CD4-positive, alpha-beta T cell treated with Interleukin-6 at 100 ng/mL for 8 hours (primary cell): ENCODE measurements around the gene PRKCD.

Source experiments
- DNase-seq: peaks from one replicate; pipeline ENCODE4 v3.0.0-alpha.2; 2020; ENCODE audit warnings: mixed read lengths, low spot score

PRKCD gene

GRCh38 chr3:53190659-53191058 is 29.6 kb downstream of the PRKCD start:
- no peak for DNase-seq

GRCh38 chr3:53191836-53192480 is 30.9 kb downstream of the PRKCD start:
- no peak for DNase-seq

DNA sequence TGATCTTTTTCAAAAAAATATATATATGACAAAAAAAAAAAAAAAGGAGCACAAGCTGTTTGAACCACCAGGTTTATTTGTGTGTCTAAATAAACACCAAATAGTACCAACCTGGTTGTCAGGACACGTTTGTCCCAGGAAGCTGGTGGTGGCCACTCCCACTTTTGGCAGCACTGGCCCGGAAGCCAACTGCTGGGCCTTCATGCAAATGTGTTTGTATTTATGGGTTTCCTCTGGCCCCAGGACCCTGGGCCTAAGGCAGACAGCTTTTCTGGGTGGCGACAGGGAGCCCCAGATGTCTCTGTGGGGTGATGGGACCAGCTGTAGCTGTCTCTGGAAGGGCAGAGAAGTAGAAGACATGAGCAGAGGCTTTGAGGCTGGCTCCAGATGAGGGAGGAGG is 31.6 kb downstream of the PRKCD start:
- no peak for DNase-seq

- DNase-seq, result no peak
Measured at GRCh38 chr3:53193466-53194209, 32.6 kb downstream of the PRKCD start.

DNA sequence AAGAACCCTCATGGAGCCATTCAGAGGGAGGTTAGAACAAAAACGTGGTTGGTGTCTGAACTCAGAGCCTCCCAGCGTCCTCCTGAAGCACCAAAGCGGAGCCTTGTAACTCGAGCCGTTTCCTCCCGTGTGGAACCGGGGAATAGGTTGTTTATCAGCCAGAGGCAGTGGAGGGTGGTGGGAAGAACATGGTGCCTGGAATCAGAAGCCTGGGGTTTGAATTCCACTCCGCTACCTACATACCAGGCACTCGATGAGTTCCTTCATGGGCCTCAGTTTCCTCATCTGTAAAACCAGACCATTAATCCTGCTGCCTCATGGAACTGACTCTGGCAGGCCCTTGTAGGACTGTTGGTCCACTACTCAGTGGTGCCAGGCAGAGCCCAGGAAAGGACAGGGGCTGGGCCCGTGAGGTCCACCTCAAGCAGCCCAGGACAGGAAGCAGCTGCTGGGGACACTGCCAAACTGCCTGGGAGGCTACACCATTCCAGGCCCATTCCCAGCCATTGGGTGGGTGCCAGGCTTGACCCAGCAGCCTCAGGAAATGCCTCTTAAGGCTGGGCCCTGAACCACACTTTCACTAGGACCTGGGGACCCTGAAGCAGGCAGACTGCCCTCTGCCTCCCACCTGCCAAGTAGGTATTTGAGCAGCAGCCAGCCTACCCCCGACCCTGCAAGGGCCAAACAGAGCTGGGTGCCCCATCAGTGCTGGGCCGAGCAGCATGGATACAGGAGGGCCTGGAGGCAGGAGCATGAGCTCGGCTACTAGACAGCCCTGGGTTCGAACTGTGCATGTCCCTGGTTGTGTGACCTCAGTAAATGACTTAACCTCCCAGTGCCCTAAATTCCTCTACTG is 33.4 kb downstream of the PRKCD start:
- no peak for DNase-seq

DNA sequence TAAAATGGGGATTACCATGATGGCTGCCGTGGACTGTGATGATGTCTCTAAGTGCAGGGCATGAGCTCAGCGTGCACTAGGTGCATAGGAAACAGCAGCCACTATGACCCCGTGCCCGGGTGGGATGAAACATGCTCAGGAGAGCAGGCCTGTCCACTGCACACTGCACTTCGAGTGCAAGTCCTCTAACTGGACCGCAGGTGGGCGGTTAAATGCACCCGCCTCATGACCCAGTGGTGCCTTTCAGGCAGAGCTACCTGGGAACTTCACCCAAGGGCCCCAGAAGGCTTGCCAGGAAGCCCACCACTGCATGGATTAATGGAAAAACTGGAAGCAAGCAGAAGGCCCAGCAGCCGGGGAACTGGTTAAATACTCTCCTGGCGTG is 34.0 kb downstream of the PRKCD start:
- no peak for DNase-seq

- peak; percentile 23 for DNase-seq
Measured at GRCh38 chr3:53195602-53196574, 34.9 kb downstream of the PRKCD start.

DNA sequence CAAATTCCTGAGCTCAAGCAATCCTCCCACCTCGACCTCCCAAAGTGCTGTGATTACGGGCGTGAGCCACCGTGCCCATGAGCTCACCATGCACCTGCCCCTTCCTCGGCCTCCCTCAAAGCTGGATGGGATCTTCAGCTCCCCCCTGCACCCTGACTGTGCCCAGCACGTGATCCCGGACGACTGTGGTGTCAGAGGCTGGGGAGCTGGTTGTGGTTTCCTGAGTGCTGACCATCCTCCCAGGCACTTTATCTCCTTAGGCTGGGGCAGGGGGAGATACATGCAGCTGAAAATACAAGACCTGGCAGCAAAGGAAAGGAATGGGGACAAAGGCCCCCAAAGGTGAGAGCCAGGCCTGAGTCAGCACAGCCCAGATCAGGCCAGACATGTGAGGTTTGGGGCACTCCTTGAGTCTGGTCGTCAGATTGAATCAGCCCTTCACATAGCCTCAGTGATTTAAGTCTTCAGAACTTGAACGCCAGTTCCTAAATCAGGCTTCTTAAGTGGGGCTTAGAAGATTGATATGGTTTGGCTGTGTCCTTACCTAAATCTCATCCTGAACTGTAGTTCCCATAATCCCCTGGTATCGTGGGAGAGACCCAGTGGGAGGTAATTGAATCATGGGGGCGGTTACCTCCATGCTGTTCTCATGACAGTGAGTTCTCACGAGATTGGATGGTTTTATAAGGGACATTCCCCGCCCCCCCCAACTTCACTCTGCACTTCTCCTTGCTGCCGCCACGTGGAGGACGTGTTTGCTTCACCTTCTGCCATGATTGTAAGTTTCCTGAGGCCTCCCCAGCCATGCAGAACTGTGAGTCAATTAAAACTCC is 35.8 kb downstream of the PRKCD start:
- no peak for DNase-seq

DNA sequence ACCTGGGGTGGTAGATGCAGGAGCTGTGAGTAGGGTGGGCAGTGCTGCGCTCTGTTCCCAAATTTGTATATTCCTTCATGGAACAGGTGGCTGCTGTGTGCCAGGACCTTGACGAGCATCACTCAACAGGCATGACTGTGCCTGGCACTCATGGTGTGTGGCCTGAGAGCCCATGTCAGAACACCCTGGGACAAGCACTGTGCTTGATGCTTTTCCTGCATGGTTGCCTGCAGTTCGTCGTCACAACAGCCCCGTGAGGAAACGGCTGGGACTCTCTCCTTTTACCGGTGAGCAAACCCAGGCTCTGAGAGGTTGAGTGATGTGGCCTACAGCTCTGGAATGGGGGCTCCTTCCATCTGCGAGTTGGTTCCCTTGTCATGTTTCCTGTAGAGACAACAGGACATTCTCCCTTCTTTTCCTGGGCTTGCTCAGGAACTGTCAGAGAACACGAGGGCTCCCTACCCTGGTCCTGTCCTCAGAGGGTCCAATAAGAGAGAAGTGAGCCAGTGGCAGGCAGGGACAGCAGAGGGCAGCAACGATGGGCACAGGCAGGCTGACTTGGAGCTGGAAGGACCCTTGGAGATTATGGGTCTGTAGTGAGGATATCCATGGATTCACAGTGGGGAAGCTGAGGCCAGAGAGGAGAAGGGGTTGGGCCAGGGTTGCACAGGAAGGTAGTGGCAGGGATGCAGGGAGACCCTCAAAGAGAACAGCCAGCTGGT is 37.4 kb downstream of the PRKCD start:
- no peak for DNase-seq

- no peak for DNase-seq
Measured at GRCh38 chr3:53198996-53199395, 38.0 kb downstream of the PRKCD start.

DNA sequence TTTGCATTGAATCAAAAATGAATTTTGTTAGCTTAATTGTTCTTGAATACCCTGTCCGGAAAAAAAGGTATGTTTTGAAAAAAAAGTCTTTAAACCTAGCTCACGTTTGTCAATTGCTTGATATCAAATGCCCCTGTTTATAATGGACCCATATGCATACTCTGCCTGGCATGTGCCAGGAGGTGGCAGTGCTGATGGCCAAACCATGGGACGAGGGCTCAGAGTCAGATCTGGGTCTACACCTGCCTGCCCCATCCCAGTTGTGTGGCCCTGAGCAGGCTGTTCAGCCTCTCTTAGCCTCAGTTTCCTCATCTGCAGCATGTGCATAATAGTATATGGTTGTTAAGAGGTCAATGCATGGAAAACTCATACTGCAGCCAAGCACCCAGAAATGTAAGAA is 38.8 kb downstream of the PRKCD start:
- no peak for DNase-seq

GRCh38 chr3:53200501-53201498 is 39.8 kb downstream of the PRKCD start:
- DNase-seq, result no peak

DNA sequence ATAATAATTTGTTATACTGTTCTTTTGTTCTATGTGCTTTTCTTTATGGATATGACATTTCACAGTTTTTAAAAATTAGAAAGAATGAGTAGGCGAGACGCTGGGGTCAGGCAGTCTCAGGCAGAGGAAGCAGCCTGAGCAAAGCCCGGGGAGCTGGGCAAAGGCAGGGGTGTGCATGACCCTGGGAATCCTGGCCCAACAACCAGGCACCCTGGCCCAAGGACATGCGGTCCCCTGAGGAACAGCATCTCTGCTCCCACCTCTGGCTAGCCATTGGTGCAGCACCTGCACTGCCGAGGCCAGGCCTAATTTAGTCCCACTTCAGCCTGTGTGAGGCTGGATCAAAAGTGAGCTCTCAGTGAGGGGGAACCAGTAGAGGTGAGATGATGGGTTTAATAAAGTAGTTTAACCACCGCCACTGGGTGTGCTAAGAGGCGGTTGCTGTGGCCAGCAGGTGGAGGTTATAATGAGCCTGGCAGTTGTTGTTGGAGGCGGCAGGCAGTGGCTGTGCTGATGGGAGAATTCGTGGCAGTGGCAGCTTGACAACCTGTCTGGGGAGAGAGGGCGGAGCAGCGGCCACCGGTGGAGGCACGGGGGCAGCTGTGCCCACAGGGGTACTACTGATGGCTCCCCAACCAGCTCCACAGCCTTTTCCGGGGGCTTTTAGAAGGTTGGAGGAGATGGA is 41.5 kb downstream of the PRKCD start:
- DNase-seq, result no peak

GRCh38 chr3:53211706-53212702 is 51.0 kb downstream of the PRKCD start:
- DNase-seq, result no peak

GRCh38 chr3:53213276-53213675 is 52.3 kb downstream of the PRKCD start:
- no peak for DNase-seq

- no peak for DNase-seq
Measured at GRCh38 chr3:53215816-53216215, 54.8 kb downstream of the PRKCD start.

- DNase-seq, result no peak
Measured at GRCh38 chr3:53216723-53217122, 55.7 kb downstream of the PRKCD start.
